CD4-positive, alpha-beta T cell (primary cell): ENCODE data around the gene HBS1L. TPM values are rescaled to one million over a fixed set of nuclear protein-coding genes. Genes with fewer than 3 reads are reported as not detected.

Source experiments
- ATAC-seq: fragments of 200-7000 bp; cut with Tn5 transposase; one replicate; pipeline ENCODE4 v1.10.0; 2022; ENCODE audit warnings: mild to moderate bottlenecking; ENCODE audit not compliant: poor library complexity
- CTCF ChIA-PET: fragments of 350-600 bp; sonication (Branson Sonifier 250); formaldehyde crosslinking; loops from one replicate; lab custom pipeline; 2021; ENCODE audit warnings: antibody characterized with exemption, inconsistent platforms; lab: Charles Lee
- POLR2A ChIA-PET: fragments of 350-600 bp; sonication (Branson Sonifier 250); formaldehyde crosslinking; loops from one replicate; lab custom pipeline; 2021; ENCODE audit warnings: antibody characterized with exemption, inconsistent platforms; lab: Charles Lee
- DNase-seq, 14 experiments: peaks; one replicate each; pipeline ENCODE4 v3.0.0-alpha.2; 2013 to 2020; ENCODE audit warnings: mixed read lengths in 2 of 14
- H3K27ac ChIP-seq, 2 donors: one replicate each; pipeline versions ENCODE4 v1.5.1 to v1.7.0; 2013; ENCODE audit warnings: low read length in 2 of 2, low read depth in 1 of 2, mild to moderate bottlenecking in 1 of 2
- H3K27me3 ChIP-seq, 2 experiments: 1 replicate in 1 of 2; 2 replicates in 1 of 2; pipeline versions ENCODE4 v1.6.1 to v1.7.0; 2013; ENCODE audit warnings: low read length in 2 of 2, control low read depth in 1 of 2, mild to moderate bottlenecking in 1 of 2, moderate library complexity in 1 of 2; ENCODE audit not compliant: insufficient read depth in 2 of 2, control insufficient read depth in 1 of 2
- H3K36me3 ChIP-seq: one replicate; pipeline ENCODE4 v1.6.1; 2013; ENCODE audit warnings: low read length, control low read depth; ENCODE audit not compliant: insufficient read depth
- H3K4me1 ChIP-seq: one replicate; pipeline ENCODE4 v1.6.1; 2013; ENCODE audit warnings: low read length, control low read depth; ENCODE audit not compliant: insufficient read depth
- H3K4me3 ChIP-seq: one replicate; pipeline ENCODE4 v1.5.1; 2013; ENCODE audit warnings: mild to moderate bottlenecking, low read length, moderate library complexity
- H3K9me3 ChIP-seq, 2 experiments: 1 replicate in 1 of 2; 2 replicates in 1 of 2; pipeline versions ENCODE4 v1.6.1 to v1.7.0; 2013; ENCODE audit warnings: low read length in 2 of 2, mild to moderate bottlenecking in 2 of 2, control low read depth in 1 of 2, moderate library complexity in 1 of 2; ENCODE audit not compliant: control insufficient read depth in 1 of 2, insufficient read depth in 1 of 2
- H3K27ac Mint-ChIP-seq: one replicate; pipeline ENCODE4 v1.8.0; 2020; ENCODE audit warnings: mixed read lengths
- H3K27me3 Mint-ChIP-seq: one replicate; pipeline ENCODE4 v1.8.0; 2021; ENCODE audit warnings: mixed read lengths
- H3K36me3 Mint-ChIP-seq: one replicate; pipeline ENCODE4 v1.8.0; 2021; ENCODE audit warnings: low read depth, mixed read lengths
- H3K4me1 Mint-ChIP-seq: one replicate; pipeline ENCODE4 v1.8.0; 2021; ENCODE audit warnings: low read depth, mixed read lengths
- H3K4me3 Mint-ChIP-seq: one replicate; pipeline ENCODE4 v1.8.0; 2020; ENCODE audit warnings: mild to moderate bottlenecking, mixed read lengths
- H3K9me3 Mint-ChIP-seq: one replicate; pipeline ENCODE4 v1.8.0; 2020; ENCODE audit warnings: mixed read lengths
- intact Hi-C, 2 experiments: fragments of 100-400 bp; cut with DNase I in 1 of 2; cut with micrococcal nuclease in 1 of 2; formaldehyde crosslinking; loops; one replicate each; pipeline versions ENCODE4 v1.15.1 to v1.9.0; 2023 to 2025; cut with DNase I, micrococcal nuclease
- total RNA-seq, 174 experiments: library from RNA in 2 of 174; stranded (reverse) in 2 of 174; gene quantifications; one replicate each; pipeline ENCODE4 v1.2.3 and lab custom pipeline; 2021 to 2026
- TF ChIP-seq, protein P1 (sequence below): fragments of 200-600 bp; IDR thresholded peaks from one replicate; pipeline ENCODE4 v1.8.0; 2022; ENCODE audit warnings: antibody characterized with exemption, mild to moderate bottlenecking

The HBS1L gene
- total RNA-seq, 2 experiments from 2014 or later = 106 to 117 TPM

DNA sequence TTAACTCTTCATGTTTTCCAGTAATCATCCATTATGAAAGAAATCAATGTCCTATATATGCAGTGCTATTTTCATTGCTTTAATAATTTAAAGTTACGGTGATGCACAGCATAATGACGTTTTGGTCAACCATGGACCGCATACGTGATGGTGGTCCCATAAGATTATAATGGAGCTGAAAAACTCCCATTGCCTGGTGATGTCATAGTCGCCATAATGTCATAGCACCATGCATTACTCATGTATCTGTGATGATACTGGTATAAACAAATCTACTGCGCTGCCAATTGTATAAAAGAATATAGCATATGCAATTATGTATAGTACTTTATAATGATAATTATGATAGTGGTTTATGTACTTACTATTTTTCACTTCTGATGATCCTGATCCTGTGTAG lies 62.5 kb downstream of the HBS1L start:
- Histone ChIP-seq H3K9me3 (no peaks in the 10 kb centered on the region), H3K4me1 (no peaks in the 10 kb centered on the region), H3K27ac (no peak overlapping the region), H3K27me3 (no peaks in the 10 kb centered on the region), H3K4me3 (no peak overlapping the region), H3K36me3 (peaks cover 69% of the 10 kb centered on the region)
- H3K27ac Mint-ChIP-seq = no peak overlapping the region
- DNase-seq (no peak), ATAC-seq (no peak)
- H3K36me3 Mint-ChIP-seq = peaks cover 79% of the 10 kb centered on the region
- H3K4me3 Mint-ChIP-seq = no peak overlapping the region
- no peaks in the 10 kb centered on the region for H3K27me3 Mint-ChIP-seq
- H3K4me1 Mint-ChIP-seq = peaks cover 4% of the 10 kb centered on the region
- TF ChIP-seq, protein P1, sequence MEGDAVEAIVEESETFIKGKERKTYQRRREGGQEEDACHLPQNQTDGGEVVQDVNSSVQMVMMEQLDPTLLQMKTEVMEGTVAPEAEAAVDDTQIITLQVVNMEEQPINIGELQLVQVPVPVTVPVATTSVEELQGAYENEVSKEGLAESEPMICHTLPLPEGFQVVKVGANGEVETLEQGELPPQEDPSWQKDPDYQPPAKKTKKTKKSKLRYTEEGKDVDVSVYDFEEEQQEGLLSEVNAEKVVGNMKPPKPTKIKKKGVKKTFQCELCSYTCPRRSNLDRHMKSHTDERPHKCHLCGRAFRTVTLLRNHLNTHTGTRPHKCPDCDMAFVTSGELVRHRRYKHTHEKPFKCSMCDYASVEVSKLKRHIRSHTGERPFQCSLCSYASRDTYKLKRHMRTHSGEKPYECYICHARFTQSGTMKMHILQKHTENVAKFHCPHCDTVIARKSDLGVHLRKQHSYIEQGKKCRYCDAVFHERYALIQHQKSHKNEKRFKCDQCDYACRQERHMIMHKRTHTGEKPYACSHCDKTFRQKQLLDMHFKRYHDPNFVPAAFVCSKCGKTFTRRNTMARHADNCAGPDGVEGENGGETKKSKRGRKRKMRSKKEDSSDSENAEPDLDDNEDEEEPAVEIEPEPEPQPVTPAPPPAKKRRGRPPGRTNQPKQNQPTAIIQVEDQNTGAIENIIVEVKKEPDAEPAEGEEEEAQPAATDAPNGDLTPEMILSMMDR = no peak
- POLR2A ChIA-PET = no interaction called here
- CTCF ChIA-PET = no interaction called here
- intact Hi-C loops = no loop called here
- H3K9me3 Mint-ChIP-seq = no peaks in the 10 kb centered on the region

DNA sequence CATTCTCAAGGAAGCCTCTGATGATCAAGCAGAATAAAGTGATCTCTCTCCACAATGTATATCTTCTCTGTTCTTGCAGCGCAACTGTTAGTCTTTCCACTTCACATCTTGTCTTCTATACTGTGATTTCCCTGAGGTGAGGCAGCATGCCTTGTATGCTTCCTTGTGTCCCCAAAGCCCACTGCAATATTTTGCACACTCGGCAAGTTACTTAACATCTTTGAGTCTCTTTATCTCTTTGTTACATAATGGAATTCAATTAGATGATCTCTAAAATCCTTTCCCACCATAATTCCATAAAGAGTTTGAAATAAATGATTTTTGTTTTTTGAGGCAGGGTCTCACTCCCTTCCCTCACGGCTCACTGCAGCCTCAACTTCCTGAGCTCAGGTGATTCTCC lies 64.4 kb downstream of the HBS1L start:
- TF ChIP-seq, protein P1 = no peak
- no peaks in the 10 kb centered on the region for H3K27me3 ChIP-seq
- H3K27me3 Mint-ChIP-seq = no peaks in the 10 kb centered on the region
- intact Hi-C loops = no loop called here
- peaks cover 71% of the 10 kb centered on the region for H3K36me3 Mint-ChIP-seq
- no peaks in the 10 kb centered on the region for H3K4me1 ChIP-seq
- peaks cover 55% of the 10 kb centered on the region for H3K36me3 ChIP-seq
- H3K27ac Mint-ChIP-seq = no peak overlapping the region
- ChIA-PET CTCF (no interaction called here), POLR2A (no interaction called here)
- no peak overlapping the region for H3K4me3 ChIP-seq
- H3K4me3 Mint-ChIP-seq = no peak overlapping the region
- no peaks in the 10 kb centered on the region for H3K9me3 Mint-ChIP-seq
- H3K4me1 Mint-ChIP-seq = peaks cover 4% of the 10 kb centered on the region
- no peak for ATAC-seq
- H3K9me3 ChIP-seq = no peaks in the 10 kb centered on the region
- DNase-seq = no peak
- H3K27ac ChIP-seq = no peak overlapping the region

DNA sequence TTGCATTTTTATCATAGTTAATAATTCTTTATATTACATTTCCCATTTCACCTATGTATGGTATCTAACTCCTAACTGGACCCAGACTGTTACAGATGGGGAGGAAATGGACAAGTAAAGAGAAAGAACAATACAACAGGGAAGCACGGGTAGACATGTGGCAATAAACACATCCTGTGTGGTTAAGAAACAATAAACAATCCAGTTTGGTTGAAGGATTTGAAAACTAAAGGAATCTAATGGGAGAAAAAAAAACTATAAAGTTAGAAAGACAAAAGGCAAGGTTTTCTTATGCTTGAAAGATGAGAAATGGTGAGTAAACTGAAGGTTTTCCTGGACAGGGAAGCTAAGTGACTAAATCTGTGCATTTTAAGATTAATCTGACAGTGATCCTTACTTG lies 69.8 kb downstream of the HBS1L start:
- Mint-ChIP-seq H3K27ac (no peak overlapping the region), H3K9me3 (no peaks in the 10 kb centered on the region), H3K27me3 (no peaks in the 10 kb centered on the region), H3K4me1 (peaks cover 19% of the 10 kb centered on the region), H3K36me3 (peaks cover 68% of the 10 kb centered on the region), H3K4me3 (no peak overlapping the region)
- TF ChIP-seq, protein P1 = no peak
- Histone ChIP-seq H3K36me3 (peaks cover 62% of the 10 kb centered on the region), H3K4me3 (no peak overlapping the region), H3K9me3 (no peaks in the 10 kb centered on the region), H3K4me1 (no peaks in the 10 kb centered on the region), H3K27me3 (no peaks in the 10 kb centered on the region), H3K27ac (no peak overlapping the region)
- ATAC-seq (no peak), DNase-seq (no peak)
- ChIA-PET CTCF (no interaction called here), POLR2A (no interaction called here)
- intact Hi-C loops = no loop called here
